Smooth muscle cell (in vitro differentiated cells): ENCODE measurements around the gene EPHA4. TPM values are rescaled to one million over a fixed set of nuclear protein-coding genes. Genes with fewer than 3 reads are reported as not detected.

Experiments used
- DNase-seq: peaks from one replicate; lab custom pipeline; 2025; ENCODE audit not compliant: unreplicated experiment; lab: John Stamatoyannopoulos, UW
- H2AFZ ChIP-seq: fragments of 200-600 bp; sonication (generic); 2 replicates; pipeline ENCODE4 v1.6.0; 2016; ENCODE audit warnings: antibody characterized with exemption, low read depth, mild to moderate bottlenecking
- H3F3A ChIP-seq: fragments of 200-600 bp; sonication (generic); 2 replicates; pipeline ENCODE4 v1.6.0; 2017; ENCODE audit warnings: antibody characterized with exemption, low read depth
- H3K27ac ChIP-seq: fragments of 200-600 bp; sonication (generic); 2 replicates; pipeline ENCODE4 v1.5.1; 2016; ENCODE audit warnings: low read depth, mild to moderate bottlenecking
- H3K27me3 ChIP-seq: fragments of 200-600 bp; sonication (generic); 2 replicates; pipeline ENCODE4 v1.6.1; 2016; ENCODE audit warnings: low read depth, mild to moderate bottlenecking
- H3K36me3 ChIP-seq: fragments of 200-600 bp; sonication (generic); 2 replicates; pipeline ENCODE4 v1.5.1; 2016; ENCODE audit warnings: low read depth
- H3K4me1 ChIP-seq: fragments of 200-600 bp; sonication (generic); 2 replicates; pipeline ENCODE4 v1.5.1; 2016; ENCODE audit warnings: low read depth
- H3K4me2 ChIP-seq: fragments of 200-600 bp; sonication (generic); 2 replicates; pipeline ENCODE4 v1.6.0; 2016; ENCODE audit warnings: mild to moderate bottlenecking
- H3K4me3 ChIP-seq: fragments of 200-600 bp; sonication (generic); 2 replicates; pipeline ENCODE4 v1.5.1; 2016; ENCODE audit warnings: mild to moderate bottlenecking
- H3K79me2 ChIP-seq: fragments of 200-600 bp; sonication (generic); 2 replicates; pipeline ENCODE4 v1.6.0; 2016; ENCODE audit warnings: low read depth, mild to moderate bottlenecking
- H3K9ac ChIP-seq: fragments of 200-600 bp; sonication (generic); 2 replicates; pipeline ENCODE4 v1.6.0; 2016; ENCODE audit warnings: low read depth
- H3K9me3 ChIP-seq: fragments of 200-600 bp; sonication (generic); replicated peaks from 2 replicates; pipeline ENCODE4 v1.5.1; 2016; ENCODE audit warnings: low read depth
- H4K20me1 ChIP-seq: fragments of 200-600 bp; sonication (generic); 2 replicates; pipeline ENCODE4 v1.6.0; 2016; ENCODE audit warnings: low read depth
- CTCF ChIP-seq: fragments of 200-600 bp; sonication (generic); IDR thresholded peaks from 2 replicates; pipeline ENCODE4 v1.5.1; 2017; ENCODE audit warnings: borderline replicate concordance, mild to moderate bottlenecking, antibody characterized with exemption; ENCODE audit not compliant: insufficient read depth, poor library complexity, severe bottlenecking
- WGBS: methylation state at CpG from one replicate; pipeline ENCODE4 v1.1.7; 2016; ENCODE audit warnings: low lambda C conversion rate; 5-methylcytosine and 5-hydroxymethylcytosine counted together
- polyA plus RNA-seq: library from polyadenylated mRNA; unstranded; fragments of >200 nt; fragmentation: Nextera tagmentation; extraction: Ambion mirVana; gene quantifications from 2 replicates; pipeline ENCODE4 v1.2.1, GENCODE V29; 2016
- total RNA-seq: library from RNA; depleted of rRNA; stranded (reverse); fragments of >200 nt; gene quantifications from 2 replicates; pipeline ENCODE4 v1.2.3, GENCODE V29; 2014

EPHA4 gene
- 34.1 and 48.3 TPM in 2 replicates for total RNA-seq
- 2.8 and 9.3 TPM in 2 replicates for polyA plus RNA-seq

GRCh38 chr2:221572219-221572820 is at the start of gene EPHA4:
Gene EPHA4, minus strand, starts transcription at chr2:221572304. Its CDS starts 56 bp downstream, at chr2:221572248.
- DNase-seq: peak; percentile 70
- Histone ChIP-seq H3K79me2 (no peaks in the 10 kb centered on the region), H3K4me2 (peak within 1 kb of the TSS; percentile 92), H3F3A (no peaks in the 10 kb centered on the region), H3K27me3 (peaks cover 61% of the 10 kb centered on the region), H3K4me1 (peaks cover 17% of the 10 kb centered on the region), H3K27ac (peak within 1 kb of the TSS; percentile 34), H3K4me3 (peak within 1 kb of the TSS; percentile 68), H4K20me1 (peaks cover 21% of the 10 kb centered on the region), H2AFZ (peak within 1 kb of the TSS; percentile 88), H3K9ac (peak within 1 kb of the TSS; percentile 37), H3K36me3 (no peaks in the 10 kb centered on the region), H3K9me3 (no peaks in the 10 kb centered on the region)
- 1% methylated on average over 50 of the region's 55 CpGs for WGBS
- peak; percentile 14 for TF ChIP-seq CTCF

DNA sequence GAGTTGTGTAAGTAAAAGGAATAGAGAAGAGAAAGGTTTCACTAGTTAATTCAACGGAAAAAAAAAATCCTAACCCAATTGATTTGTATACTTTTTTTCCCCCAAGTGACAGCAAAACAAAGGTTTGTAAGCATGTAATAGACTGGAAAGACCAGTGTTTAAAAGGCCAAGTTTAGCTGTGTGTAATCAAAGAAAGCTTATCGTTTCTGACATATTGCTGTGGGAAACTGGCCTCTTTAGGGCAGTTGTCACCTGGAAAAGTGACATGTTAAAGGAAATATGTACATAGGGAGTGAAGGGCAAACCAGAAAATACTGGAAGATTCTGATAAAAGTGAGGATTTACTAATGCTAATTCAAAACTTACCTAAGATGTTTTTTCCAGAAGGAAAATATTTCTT is 45.9 kb upstream of the EPHA4 start:
- Histone ChIP-seq H2AFZ (no peak overlapping the region), H4K20me1 (no peaks in the 10 kb centered on the region), H3K27ac (no peak overlapping the region), H3K36me3 (no peaks in the 10 kb centered on the region), H3K4me3 (no peak overlapping the region), H3F3A (no peaks in the 10 kb centered on the region), H3K9ac (no peak overlapping the region), H3K4me2 (no peak overlapping the region), H3K4me1 (no peaks in the 10 kb centered on the region), H3K79me2 (no peaks in the 10 kb centered on the region), H3K27me3 (no peaks in the 10 kb centered on the region), H3K9me3 (no peaks in the 10 kb centered on the region)
- no peak for DNase-seq
- TF ChIP-seq CTCF: no peak
- 81% methylated on average over 2 of the region's 2 CpGs for WGBS

DNA sequence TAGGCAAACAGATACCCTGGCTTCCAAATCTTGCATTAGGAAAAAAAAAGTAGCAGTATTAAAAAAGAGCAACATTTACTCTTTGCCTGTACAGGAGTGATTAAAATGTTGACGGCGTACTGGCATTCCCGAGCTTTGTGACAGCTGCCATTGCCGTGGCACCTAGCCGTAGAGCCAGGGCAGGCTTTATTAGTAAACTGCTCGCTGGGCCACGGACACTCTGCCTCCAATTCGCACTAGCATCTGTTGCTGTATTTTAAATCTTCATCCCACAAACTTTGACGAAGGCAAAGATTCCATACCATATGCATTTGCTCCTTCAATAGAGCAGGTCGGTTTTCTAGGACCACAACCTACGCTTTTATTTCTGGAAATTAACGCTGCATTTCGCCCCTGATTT is 44.5 kb upstream of the EPHA4 start:
- no peaks in the 10 kb centered on the region for H3K36me3 ChIP-seq
- no peak overlapping the region for H2AFZ ChIP-seq
- 97% methylated on average over 13 of the region's 13 CpGs for WGBS
- no peak overlapping the region for H3K4me3 ChIP-seq
- no peaks in the 10 kb centered on the region for H3K4me1 ChIP-seq
- H3F3A ChIP-seq: no peaks in the 10 kb centered on the region
- H3K9me3 ChIP-seq: no peaks in the 10 kb centered on the region
- no peak overlapping the region for H3K4me2 ChIP-seq
- no peak for TF ChIP-seq CTCF
- no peak overlapping the region for H3K9ac ChIP-seq
- H3K27me3 ChIP-seq: no peaks in the 10 kb centered on the region
- H3K79me2 ChIP-seq: no peaks in the 10 kb centered on the region
- H3K27ac ChIP-seq: no peak overlapping the region
- no peaks in the 10 kb centered on the region for H4K20me1 ChIP-seq
- DNase-seq: no peak

- WGBS: 71% methylated on average over 6 of the region's 6 CpGs
Observed at GRCh38 chr2:221614274-221614673, 42.2 kb upstream of the EPHA4 start.

More at GRCh38 chr2:221614274-221614673, 42.2 kb upstream of the EPHA4 start:
- Histone ChIP-seq H3F3A (no peaks in the 10 kb centered on the region), H3K36me3 (no peaks in the 10 kb centered on the region), H3K27me3 (no peaks in the 10 kb centered on the region), H3K4me1 (no peaks in the 10 kb centered on the region), H3K4me3 (no peak overlapping the region), H3K9ac (no peak overlapping the region), H3K9me3 (no peaks in the 10 kb centered on the region), H3K79me2 (no peaks in the 10 kb centered on the region), H3K27ac (no peak overlapping the region), H2AFZ (no peak overlapping the region), H3K4me2 (no peak overlapping the region), H4K20me1 (no peaks in the 10 kb centered on the region)
- TF ChIP-seq CTCF: no peak
- DNase-seq: no peak
